GM19025 (cell line): ENCODE data around the gene ADAM19.
A peak's percentile ranks its signal among the peaks of the same experiment; 100 is the strongest.

Experiments
- ATAC-seq: cut with Tn5 transposase; IDR thresholded peaks from one replicate; pipeline ENCODE4 v1.9.1; 2021; ENCODE audit warnings: mild to moderate bottlenecking, low read depth, moderate library complexity; ENCODE audit not compliant: unreplicated experiment

Gene ADAM19

GRCh38 chr5:157598350-157598936, 22.9 kb upstream of the ADAM19 start:
- no peak for ATAC-seq

GRCh38 chr5:157597277-157597676, 21.7 kb upstream of the ADAM19 start:
- ATAC-seq: no peak

GRCh38 chr5:157596487-157596886, 20.9 kb upstream of the ADAM19 start:
- peak; percentile 80 for ATAC-seq

GRCh38 chr5:157594675-157595459, 19.3 kb upstream of the ADAM19 start:
- ATAC-seq: no peak

- no peak for ATAC-seq
Observed at GRCh38 chr5:157594257-157594656, 18.7 kb upstream of the ADAM19 start.

GRCh38 chr5:157593052-157593757, 17.6 kb upstream of the ADAM19 start:
- no peak for ATAC-seq

GRCh38 chr5:157592594-157592993, 17.0 kb upstream of the ADAM19 start:
- no peak for ATAC-seq

- no peak for ATAC-seq
Observed at GRCh38 chr5:157590478-157590877, 14.9 kb upstream of the ADAM19 start.

- ATAC-seq: no peak
Observed at GRCh38 chr5:157584628-157585027, 9.1 kb upstream of the ADAM19 start.

GRCh38 chr5:157582731-157583620, 7.4 kb upstream of the ADAM19 start:
- ATAC-seq: peak; percentile 56

GRCh38 chr5:157581901-157582300, 6.3 kb upstream of the ADAM19 start:
- no peak for ATAC-seq

GRCh38 chr5:157578079-157578780, 2.7 kb upstream of the ADAM19 start:
- no peak for ATAC-seq

- ATAC-seq: no peak
Observed at GRCh38 chr5:157576678-157577077, 1.1 kb upstream of the ADAM19 start.

- ATAC-seq: peak; percentile 17
Observed at GRCh38 chr5:157574456-157575380, 857 bp downstream of the ADAM19 start.

- peak; percentile 74 for ATAC-seq
Observed at GRCh38 chr5:157571357-157571827, 4.2 kb downstream of the ADAM19 start.

GRCh38 chr5:157570531-157571200, 4.9 kb downstream of the ADAM19 start:
- no peak for ATAC-seq

GRCh38 chr5:157568720-157569119, 6.9 kb downstream of the ADAM19 start:
- no peak for ATAC-seq

- ATAC-seq: no peak
Observed at GRCh38 chr5:157568222-157568621, 7.4 kb downstream of the ADAM19 start.
